HG02870 (cell line): Measurements from ENCODE around the gene EFS.

Experiments
- ATAC-seq: cut with Tn5 transposase; IDR thresholded peaks from one replicate; pipeline ENCODE4 v1.9.1; 2021; ENCODE audit warnings: mild to moderate bottlenecking, moderate library complexity; ENCODE audit not compliant: unreplicated experiment

EFS gene

GRCh38 chr14:23307687-23308644 lies 57.0 kb downstream of the EFS start:
- no peak for ATAC-seq

DNA sequence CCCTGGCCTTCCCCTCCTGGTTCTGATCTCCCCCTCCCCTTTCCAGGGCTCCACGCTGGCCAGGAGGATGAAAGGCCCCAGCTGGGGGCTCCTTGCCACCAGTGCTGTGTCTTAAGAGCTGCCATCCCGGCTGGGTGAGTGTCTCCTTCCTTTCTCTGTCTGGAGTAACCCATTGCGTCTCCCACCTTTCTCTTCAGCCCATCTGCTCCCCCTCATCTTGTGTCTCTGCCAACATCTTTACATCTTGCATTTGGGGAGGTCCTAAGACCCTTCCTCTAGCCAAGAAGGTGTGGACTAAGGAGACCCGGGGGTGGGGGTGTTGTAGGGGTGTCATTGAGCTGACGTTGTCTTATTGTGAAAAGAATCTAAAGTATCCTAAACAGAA lies 57.8 kb downstream of the EFS start:
- no peak for ATAC-seq

GRCh38 chr14:23306412-23307145 lies 58.4 kb downstream of the EFS start, which contains the start of gene BCL2L2:
TSS of gene BCL2L2 (plus strand) at chr14:23306833. CDS start at chr14:23307768, 935 bp downstream.
- ATAC-seq = no peak
